Panc1 (cell line): ENCODE results near the gene FAM177B. TPM values are rescaled to one million over a fixed set of nuclear protein-coding genes. Genes with fewer than 3 reads are reported as not detected.

Experiments
- ATAC-seq: fragments of 200-7000 bp; cut with Tn5 transposase; 2 replicates; pipeline ENCODE4 v1.9.1; 2020; ENCODE audit warnings: mild to moderate bottlenecking, moderate library complexity
- BruUV-seq: library from RNA; stranded (reverse); fragments of 400-500 nt; replicated peaks from 2 replicates; lab custom pipeline; 2021; lab: Mats Ljungman, UMichigan
- CTCF ChIA-PET: fragments of 300-600 bp; sonication (Branson Sonifier 250); formaldehyde crosslinking; loops from one replicate; lab custom pipeline; 2022; ENCODE audit warnings: antibody characterized with exemption; lab: Charles Lee
- POLR2A ChIA-PET: fragments of 300-600 bp; sonication (Branson Sonifier 250); formaldehyde crosslinking; loops from one replicate; lab custom pipeline; 2022; ENCODE audit warnings: antibody characterized with exemption; lab: Charles Lee
- DNase-seq: peaks from one replicate; pipeline ENCODE4 v3.0.0-alpha.2; 2010; ENCODE audit warnings: low read depth, low spot score
- H3K27ac ChIP-seq: 2 replicates; pipeline ENCODE4 v1.5.1; 2011; ENCODE audit warnings: mild to moderate bottlenecking, low read length, inconsistent platforms
- H3K27me3 ChIP-seq: fragments of 200-500 bp; sonication (Bioruptor generic); 2 replicates; pipeline ENCODE4 v1.6.0; 2014; ENCODE audit warnings: low read length, inconsistent platforms; ENCODE audit not compliant: control insufficient read depth, insufficient read depth
- H3K36me3 ChIP-seq: fragments of 200-500 bp; sonication (Bioruptor generic); 2 replicates; pipeline ENCODE4 v1.5.1; 2014; ENCODE audit warnings: inconsistent platforms, mild to moderate bottlenecking, low read length, moderate library complexity; ENCODE audit not compliant: control insufficient read depth, insufficient read depth
- H3K4me1 ChIP-seq: 2 replicates; pipeline ENCODE4 v1.5.1; 2011; ENCODE audit warnings: inconsistent platforms, mild to moderate bottlenecking, low read length, moderate library complexity; ENCODE audit not compliant: control insufficient read depth, insufficient read depth
- H3K4me3 ChIP-seq, 2 experiments: 2 replicates each; pipeline ENCODE4 v1.5.1; 2011 to 2012; ENCODE audit warnings: low read depth in 2 of 2, low read length in 2 of 2, mild to moderate bottlenecking in 2 of 2, inconsistent platforms in 1 of 2, moderate library complexity in 1 of 2
- H3K9me3 ChIP-seq: fragments of 200-500 bp; sonication (Bioruptor generic); 2 replicates; pipeline ENCODE4 v1.5.1; 2014; ENCODE audit warnings: low read depth, mild to moderate bottlenecking, inconsistent platforms, low read length, moderate library complexity; ENCODE audit not compliant: control insufficient read depth, insufficient read depth
- POLR2AphosphoS5 ChIP-seq: IDR thresholded peaks from 2 replicates; pipeline ENCODE4 v1.6.1; 2012; ENCODE audit warnings: mild to moderate bottlenecking, low read depth, low read length, moderate library complexity
- SIN3A ChIP-seq: IDR thresholded peaks from 2 replicates; pipeline ENCODE4 v1.6.1; 2012; ENCODE audit warnings: low read depth, mild to moderate bottlenecking, low read length, moderate library complexity, borderline replicate concordance; ENCODE audit not compliant: insufficient read depth
- TCF7L2 ChIP-seq: IDR thresholded peaks from 2 replicates; pipeline ENCODE4 v1.6.1; 2011; ENCODE audit warnings: mild to moderate bottlenecking, low read depth, low read length, inconsistent platforms
- in situ Hi-C: cut with HindIII; loops from 2 replicates; pipeline ENCODE4 v1.10.0; 2016; ENCODE audit warnings: low sequenced_read_pairs, low pct_unique_long_range_greater_than_20kb
- intact Hi-C: fragments of 100-400 bp; cut with micrococcal nuclease; formaldehyde crosslinking; loops from one replicate; pipeline ENCODE4 v1.10.0; 2022; ENCODE audit not compliant: unreplicated experiment
- total RNA-seq: library from RNA; stranded (reverse); gene quantifications from one replicate; pipeline ENCODE4 v1.2.1, GENCODE V29; 2021; ENCODE audit not compliant: unreplicated experiment
- TF ChIP-seq, protein P1 (sequence below), 2 experiments: IDR thresholded peaks; 2 replicates each; pipeline ENCODE4 v1.6.1; 2011 to 2012; ENCODE audit warnings: low read depth in 2 of 2, control low read depth in 1 of 2, low read length in 1 of 2, mild to moderate bottlenecking in 1 of 2, moderate library complexity in 1 of 2; ENCODE audit not compliant: insufficient read depth in 1 of 2
- TF ChIP-seq, protein P2 (sequence below): fragments of 450-650 bp; IDR thresholded peaks from 2 replicates; pipeline ENCODE4 v1.5.1; 2017; ENCODE audit warnings: mild to moderate bottlenecking

Gene FAM177B
- total RNA-seq, 1 experiment from 2014 or later: not detected

DNA sequence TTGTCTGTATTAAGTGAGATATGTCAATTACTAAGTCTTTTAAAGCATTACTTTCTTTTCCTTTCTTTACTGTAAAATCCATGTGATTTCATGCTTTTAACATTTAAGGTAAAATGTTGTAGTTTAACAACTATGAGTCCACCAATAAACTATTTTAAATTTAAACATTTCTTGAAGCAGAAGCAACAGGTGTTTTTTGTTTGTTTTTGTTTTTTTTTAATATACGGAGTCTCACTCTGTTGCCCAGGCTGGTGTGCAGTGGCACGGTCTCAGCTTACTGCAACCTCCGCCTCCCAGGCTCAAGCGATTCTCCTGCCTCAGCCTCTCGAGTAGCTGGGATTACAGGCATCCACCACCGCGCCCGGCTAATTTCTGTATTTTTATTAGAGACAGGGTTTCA, 40.3 kb upstream of the FAM177B start:
- no peak overlapping the region for H3K27ac ChIP-seq
- ATAC-seq (no peak), DNase-seq (no peak)
- H3K36me3 ChIP-seq: peaks cover 19% of the 10 kb centered on the region
- TF ChIP-seq SIN3A: no peak
- no peak for TF ChIP-seq TCF7L2
- TF ChIP-seq, protein P1, sequence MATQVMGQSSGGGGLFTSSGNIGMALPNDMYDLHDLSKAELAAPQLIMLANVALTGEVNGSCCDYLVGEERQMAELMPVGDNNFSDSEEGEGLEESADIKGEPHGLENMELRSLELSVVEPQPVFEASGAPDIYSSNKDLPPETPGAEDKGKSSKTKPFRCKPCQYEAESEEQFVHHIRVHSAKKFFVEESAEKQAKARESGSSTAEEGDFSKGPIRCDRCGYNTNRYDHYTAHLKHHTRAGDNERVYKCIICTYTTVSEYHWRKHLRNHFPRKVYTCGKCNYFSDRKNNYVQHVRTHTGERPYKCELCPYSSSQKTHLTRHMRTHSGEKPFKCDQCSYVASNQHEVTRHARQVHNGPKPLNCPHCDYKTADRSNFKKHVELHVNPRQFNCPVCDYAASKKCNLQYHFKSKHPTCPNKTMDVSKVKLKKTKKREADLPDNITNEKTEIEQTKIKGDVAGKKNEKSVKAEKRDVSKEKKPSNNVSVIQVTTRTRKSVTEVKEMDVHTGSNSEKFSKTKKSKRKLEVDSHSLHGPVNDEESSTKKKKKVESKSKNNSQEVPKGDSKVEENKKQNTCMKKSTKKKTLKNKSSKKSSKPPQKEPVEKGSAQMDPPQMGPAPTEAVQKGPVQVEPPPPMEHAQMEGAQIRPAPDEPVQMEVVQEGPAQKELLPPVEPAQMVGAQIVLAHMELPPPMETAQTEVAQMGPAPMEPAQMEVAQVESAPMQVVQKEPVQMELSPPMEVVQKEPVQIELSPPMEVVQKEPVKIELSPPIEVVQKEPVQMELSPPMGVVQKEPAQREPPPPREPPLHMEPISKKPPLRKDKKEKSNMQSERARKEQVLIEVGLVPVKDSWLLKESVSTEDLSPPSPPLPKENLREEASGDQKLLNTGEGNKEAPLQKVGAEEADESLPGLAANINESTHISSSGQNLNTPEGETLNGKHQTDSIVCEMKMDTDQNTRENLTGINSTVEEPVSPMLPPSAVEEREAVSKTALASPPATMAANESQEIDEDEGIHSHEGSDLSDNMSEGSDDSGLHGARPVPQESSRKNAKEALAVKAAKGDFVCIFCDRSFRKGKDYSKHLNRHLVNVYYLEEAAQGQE (IDR thresholded peaks at IDR 0.05; ENCODE audit: insufficient read depth in 1 of 2, low read depth in 2 of 2, low read length in 1 of 2): no peak
- TF ChIP-seq POLR2AphosphoS5: no peak
- TF ChIP-seq, protein P2, sequence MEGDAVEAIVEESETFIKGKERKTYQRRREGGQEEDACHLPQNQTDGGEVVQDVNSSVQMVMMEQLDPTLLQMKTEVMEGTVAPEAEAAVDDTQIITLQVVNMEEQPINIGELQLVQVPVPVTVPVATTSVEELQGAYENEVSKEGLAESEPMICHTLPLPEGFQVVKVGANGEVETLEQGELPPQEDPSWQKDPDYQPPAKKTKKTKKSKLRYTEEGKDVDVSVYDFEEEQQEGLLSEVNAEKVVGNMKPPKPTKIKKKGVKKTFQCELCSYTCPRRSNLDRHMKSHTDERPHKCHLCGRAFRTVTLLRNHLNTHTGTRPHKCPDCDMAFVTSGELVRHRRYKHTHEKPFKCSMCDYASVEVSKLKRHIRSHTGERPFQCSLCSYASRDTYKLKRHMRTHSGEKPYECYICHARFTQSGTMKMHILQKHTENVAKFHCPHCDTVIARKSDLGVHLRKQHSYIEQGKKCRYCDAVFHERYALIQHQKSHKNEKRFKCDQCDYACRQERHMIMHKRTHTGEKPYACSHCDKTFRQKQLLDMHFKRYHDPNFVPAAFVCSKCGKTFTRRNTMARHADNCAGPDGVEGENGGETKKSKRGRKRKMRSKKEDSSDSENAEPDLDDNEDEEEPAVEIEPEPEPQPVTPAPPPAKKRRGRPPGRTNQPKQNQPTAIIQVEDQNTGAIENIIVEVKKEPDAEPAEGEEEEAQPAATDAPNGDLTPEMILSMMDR: no peak
- in situ Hi-C loops (no loop called here), intact Hi-C loops (no loop called here)
- ChIA-PET POLR2A (no interaction called here), CTCF (no interaction called here)
- no peaks in the 10 kb centered on the region for H3K27me3 ChIP-seq
- H3K4me3 ChIP-seq: no peak overlapping the region
- BruUV-seq: no TSS peak
- H3K4me1 ChIP-seq: no peaks in the 10 kb centered on the region
- H3K9me3 ChIP-seq: no peaks in the 10 kb centered on the region

DNA sequence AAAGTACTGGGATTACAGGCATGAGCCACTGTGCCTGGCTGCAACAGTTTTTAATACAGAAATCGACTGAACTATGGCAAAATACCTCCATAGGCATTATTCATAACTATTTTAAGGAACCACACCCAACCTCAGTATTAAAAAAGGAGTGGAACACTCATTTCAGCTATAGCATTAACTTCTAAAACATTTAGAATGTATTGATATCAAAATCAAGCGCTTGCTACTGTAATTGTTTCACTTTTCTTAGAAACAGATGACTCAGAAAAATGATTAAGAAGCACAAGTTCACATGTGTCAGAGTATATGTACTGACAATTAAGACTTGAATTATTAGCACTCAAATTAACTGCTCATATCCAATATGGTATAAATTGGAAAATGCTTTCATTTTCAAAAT, 39.8 kb upstream of the FAM177B start:
- ChIA-PET POLR2A (no interaction called here), CTCF (no interaction called here)
- ATAC-seq: no peak
- BruUV-seq: no TSS peak
- DNase-seq: no peak
- TF ChIP-seq, protein P2: no peak
- TF ChIP-seq, protein P1 (IDR thresholded peaks at IDR 0.05; ENCODE audit: insufficient read depth in 1 of 2, low read depth in 2 of 2, low read length in 1 of 2): no peak
- TF ChIP-seq SIN3A: no peak
- TF ChIP-seq TCF7L2: no peak
- no peak for TF ChIP-seq POLR2AphosphoS5
- in situ Hi-C loops: no loop called here
- intact Hi-C loops: no loop called here
- Histone ChIP-seq H3K27ac (no peak overlapping the region), H3K36me3 (peaks cover 21% of the 10 kb centered on the region), H3K4me3 (no peak overlapping the region), H3K4me1 (no peaks in the 10 kb centered on the region), H3K9me3 (no peaks in the 10 kb centered on the region), H3K27me3 (no peaks in the 10 kb centered on the region)
